Endothelial cell (in vitro differentiated cells): ENCODE measurements around the gene SLC9A3. TPM values are rescaled to one million over a fixed set of nuclear protein-coding genes. Genes with fewer than 3 reads are reported as not detected.

ENCODE experiments used
- DNase-seq: peaks from one replicate; pipeline ENCODE4 v3.0.0; 2021; ENCODE audit warnings: low spot score
- H3K27ac Mint-ChIP-seq: one replicate; pipeline ENCODE4 v1.8.0; 2021; ENCODE audit warnings: mixed read lengths, inconsistent platforms; ENCODE audit not compliant: unreplicated experiment
- H3K27me3 Mint-ChIP-seq: one replicate; pipeline ENCODE4 v1.8.0; 2021; ENCODE audit warnings: mild to moderate bottlenecking, moderate library complexity, mixed read lengths, inconsistent platforms; ENCODE audit not compliant: unreplicated experiment
- H3K36me3 Mint-ChIP-seq: one replicate; pipeline ENCODE4 v1.8.0; 2021; ENCODE audit warnings: mild to moderate bottlenecking, low read depth, mixed read lengths, inconsistent platforms; ENCODE audit not compliant: unreplicated experiment
- H3K4me1 Mint-ChIP-seq: one replicate; pipeline ENCODE4 v1.8.0; 2021; ENCODE audit warnings: mild to moderate bottlenecking, mixed read lengths, inconsistent platforms; ENCODE audit not compliant: unreplicated experiment
- H3K4me3 Mint-ChIP-seq: one replicate; pipeline ENCODE4 v1.8.0; 2021; ENCODE audit warnings: mild to moderate bottlenecking, mixed read lengths, inconsistent platforms; ENCODE audit not compliant: unreplicated experiment
- H3K9me3 Mint-ChIP-seq: one replicate; pipeline ENCODE4 v1.8.0; 2021; ENCODE audit warnings: mixed read lengths, inconsistent platforms; ENCODE audit not compliant: unreplicated experiment
- total RNA-seq: library from RNA; stranded (reverse); fragmentation: NEBNext Ultra II Directional; extraction: Animal tissue kit (Norgen Biotek cat#: 25700); gene quantifications from one replicate; pipeline ENCODE4 v1.2.1, GENCODE V29; 2021; ENCODE audit not compliant: unreplicated experiment
- TF ChIP-seq, protein P1 (sequence below): fragments of 200-600 bp; sonication (generic); IDR thresholded peaks from one replicate; pipeline ENCODE4 v1.5.0; 2021; ENCODE audit warnings: antibody characterized with exemption; ENCODE audit not compliant: unreplicated experiment

The SLC9A3 gene
- total RNA-seq, 1 donor from 2014 or later: 1.1 TPM

DNA sequence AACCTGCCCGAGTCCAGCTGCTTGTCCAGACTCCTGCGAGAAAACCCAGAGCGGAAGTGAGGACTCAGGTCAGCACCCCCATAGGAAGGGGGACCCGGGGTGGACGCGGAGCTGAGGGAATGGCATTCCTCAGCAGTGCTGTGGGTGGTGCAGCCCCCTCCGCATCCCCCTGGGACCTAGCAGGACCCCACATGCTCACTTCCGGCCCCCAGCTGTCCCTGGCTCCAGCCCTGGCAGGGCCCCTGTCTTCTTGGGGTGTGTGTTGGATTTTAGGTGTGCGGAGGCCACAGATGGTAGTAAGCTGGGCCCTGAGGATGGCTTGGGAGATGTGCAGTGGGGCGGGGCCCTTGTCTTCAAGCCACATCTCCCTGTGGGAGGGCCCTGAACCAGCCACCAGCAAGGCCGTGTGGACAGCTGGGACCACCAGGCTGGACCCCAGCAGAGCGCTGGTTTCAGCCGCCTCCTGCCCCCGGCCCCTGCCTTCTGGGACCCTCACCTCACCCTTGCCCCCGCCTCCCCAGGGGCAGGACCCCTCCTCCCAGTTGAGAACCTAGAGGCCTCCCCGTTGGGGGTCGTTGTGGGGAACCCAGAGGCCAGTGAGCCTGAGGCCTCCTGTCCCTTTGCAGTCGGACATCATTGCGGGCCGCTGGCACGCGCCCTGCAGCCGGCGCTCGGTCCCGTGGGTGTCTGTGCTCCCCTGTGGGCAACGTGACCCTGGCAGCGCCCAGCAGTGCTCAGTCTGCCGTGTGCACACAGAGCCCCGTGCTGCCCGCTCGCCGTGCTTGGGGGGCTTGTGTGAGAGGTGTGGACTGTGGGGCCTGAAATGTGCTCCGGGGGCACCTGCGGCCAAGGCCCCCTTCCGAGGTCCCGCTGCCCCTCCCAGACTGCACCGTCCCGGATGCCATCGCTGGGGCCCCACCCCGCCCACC lies 10.8 kb upstream of the SLC9A3 start:
- Mint-ChIP-seq H3K4me3 (no peak overlapping the region), H3K36me3 (no peaks in the 10 kb centered on the region), H3K27ac (no peak overlapping the region), H3K9me3 (no peaks in the 10 kb centered on the region), H3K27me3 (peaks cover 7% of the 10 kb centered on the region), H3K4me1 (peaks cover 5% of the 10 kb centered on the region)
- TF ChIP-seq, protein P1, sequence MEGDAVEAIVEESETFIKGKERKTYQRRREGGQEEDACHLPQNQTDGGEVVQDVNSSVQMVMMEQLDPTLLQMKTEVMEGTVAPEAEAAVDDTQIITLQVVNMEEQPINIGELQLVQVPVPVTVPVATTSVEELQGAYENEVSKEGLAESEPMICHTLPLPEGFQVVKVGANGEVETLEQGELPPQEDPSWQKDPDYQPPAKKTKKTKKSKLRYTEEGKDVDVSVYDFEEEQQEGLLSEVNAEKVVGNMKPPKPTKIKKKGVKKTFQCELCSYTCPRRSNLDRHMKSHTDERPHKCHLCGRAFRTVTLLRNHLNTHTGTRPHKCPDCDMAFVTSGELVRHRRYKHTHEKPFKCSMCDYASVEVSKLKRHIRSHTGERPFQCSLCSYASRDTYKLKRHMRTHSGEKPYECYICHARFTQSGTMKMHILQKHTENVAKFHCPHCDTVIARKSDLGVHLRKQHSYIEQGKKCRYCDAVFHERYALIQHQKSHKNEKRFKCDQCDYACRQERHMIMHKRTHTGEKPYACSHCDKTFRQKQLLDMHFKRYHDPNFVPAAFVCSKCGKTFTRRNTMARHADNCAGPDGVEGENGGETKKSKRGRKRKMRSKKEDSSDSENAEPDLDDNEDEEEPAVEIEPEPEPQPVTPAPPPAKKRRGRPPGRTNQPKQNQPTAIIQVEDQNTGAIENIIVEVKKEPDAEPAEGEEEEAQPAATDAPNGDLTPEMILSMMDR: no peak
- DNase-seq: no peak

DNA sequence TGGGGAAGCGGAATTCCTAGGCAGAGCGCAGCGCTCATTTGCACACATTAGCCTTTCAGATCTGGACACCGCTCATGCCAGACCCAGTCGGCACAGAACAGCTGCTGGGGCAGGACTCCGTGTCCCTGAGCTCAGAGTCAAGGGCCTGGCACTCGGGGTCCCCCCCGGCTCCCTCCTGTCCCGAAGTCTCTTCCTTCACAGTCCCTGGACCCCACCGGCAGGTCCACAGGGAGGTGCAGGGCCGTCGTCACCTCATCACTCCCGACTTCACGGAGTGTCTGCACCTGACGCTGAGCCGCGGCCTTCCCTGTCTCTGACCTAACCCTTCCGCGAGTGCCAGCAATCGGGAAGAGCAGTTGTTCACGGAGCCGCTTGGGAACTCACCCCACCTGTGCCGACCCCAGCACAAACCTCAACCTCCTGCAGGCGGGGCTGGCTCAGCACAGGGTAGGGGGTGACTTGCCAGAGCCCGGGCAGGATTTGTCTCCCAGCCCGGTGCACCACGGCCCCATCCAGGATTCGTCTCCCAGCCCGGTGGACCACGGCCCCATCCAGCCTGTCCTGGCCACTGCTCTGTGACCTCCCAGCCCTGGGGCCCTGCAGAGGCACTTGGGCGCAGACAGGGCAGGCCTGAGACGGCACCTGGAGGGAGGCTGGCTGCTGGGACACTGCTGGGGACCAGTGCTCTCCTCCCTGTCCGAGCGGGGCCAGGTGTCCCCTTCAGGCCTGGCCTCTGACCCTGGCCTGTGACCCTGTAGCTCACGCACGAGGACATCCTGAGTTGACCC lies 9.9 kb upstream of the SLC9A3 start:
- Mint-ChIP-seq H3K27ac (no peak overlapping the region), H3K27me3 (peaks cover 7% of the 10 kb centered on the region), H3K36me3 (no peaks in the 10 kb centered on the region), H3K4me1 (peaks cover 11% of the 10 kb centered on the region), H3K9me3 (no peaks in the 10 kb centered on the region), H3K4me3 (no peak overlapping the region)
- no peak for DNase-seq
- TF ChIP-seq, protein P1: no peak

DNA sequence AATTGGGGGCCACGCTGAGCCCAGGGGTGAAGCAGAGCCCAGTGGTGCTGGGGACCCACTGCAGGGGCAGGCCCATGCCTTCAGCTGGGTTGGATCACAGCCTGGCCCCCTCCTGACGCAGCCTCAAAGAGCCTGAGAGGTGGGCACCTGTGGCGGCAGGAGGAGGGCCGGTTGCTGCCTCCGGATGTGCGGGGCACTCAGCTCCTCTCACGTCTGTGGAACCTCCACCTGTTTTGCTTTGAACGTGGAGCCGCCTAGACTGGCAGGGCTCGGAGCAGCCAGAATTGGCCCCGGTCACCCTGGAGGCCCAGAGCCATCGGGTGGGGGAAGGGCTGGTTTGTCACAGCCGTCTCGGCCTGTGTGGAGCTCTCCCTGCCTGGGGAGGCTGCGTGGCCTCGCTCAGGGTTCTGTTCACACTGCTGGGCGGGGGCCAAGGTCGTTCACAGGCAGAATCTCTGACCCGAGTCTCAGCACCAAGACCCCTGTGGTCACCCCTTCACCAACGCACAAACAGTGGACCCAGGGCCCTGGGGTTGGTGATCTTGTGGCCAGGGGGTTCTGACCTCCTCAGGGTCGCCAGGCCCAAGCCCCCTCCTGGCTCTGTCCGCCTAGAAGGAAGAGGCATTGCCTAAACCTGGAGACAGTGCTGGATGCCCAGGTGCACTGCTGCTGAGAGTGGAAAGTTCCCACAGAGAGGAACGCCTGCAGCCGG lies 9.2 kb upstream of the SLC9A3 start:
- H3K36me3 Mint-ChIP-seq: no peaks in the 10 kb centered on the region
- TF ChIP-seq, protein P1: no peak
- no peaks in the 10 kb centered on the region for H3K9me3 Mint-ChIP-seq
- H3K4me3 Mint-ChIP-seq: no peak overlapping the region
- DNase-seq: no peak
- H3K4me1 Mint-ChIP-seq: peaks cover 16% of the 10 kb centered on the region
- no peak overlapping the region for H3K27ac Mint-ChIP-seq
- H3K27me3 Mint-ChIP-seq: peaks cover 7% of the 10 kb centered on the region

DNA sequence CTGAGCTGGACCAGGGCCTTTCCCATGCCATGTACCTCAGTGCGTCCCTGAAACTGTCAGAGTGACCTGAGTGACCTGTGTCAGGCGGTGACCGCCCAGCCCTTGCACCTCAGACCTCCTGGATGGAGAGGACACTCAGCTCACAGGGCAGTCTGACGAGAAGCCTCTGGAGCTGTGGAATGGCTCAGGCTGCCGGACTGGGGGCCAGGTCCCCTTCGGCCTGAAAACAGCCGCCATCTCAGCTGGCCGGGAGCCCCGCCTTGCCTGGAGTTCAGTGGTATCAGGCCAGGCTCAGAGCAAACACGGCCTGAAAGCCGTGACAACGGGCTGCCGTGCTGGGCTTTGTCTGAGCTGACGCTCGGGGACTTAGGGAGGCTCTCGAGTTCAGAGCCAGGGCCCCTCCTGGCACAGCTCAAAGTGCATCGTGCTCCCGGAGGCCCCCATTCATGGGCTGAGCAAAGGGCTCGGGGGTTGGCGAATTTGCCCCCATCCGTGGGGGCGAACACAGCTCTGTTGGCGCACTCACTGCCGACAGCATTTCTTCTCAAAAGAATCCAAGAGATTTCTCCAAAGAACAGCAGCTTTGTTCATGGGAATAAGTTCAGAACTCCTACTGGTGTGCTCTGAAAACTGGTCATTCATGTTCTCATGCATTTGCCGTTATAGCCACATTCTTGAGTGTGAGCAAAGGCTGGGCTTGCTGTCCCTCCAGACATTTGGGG lies 8.4 kb upstream of the SLC9A3 start:
- Mint-ChIP-seq H3K27ac (no peak overlapping the region), H3K27me3 (peaks cover 7% of the 10 kb centered on the region), H3K36me3 (no peaks in the 10 kb centered on the region), H3K9me3 (no peaks in the 10 kb centered on the region), H3K4me1 (peaks cover 16% of the 10 kb centered on the region), H3K4me3 (no peak overlapping the region)
- TF ChIP-seq, protein P1: no peak
- no peak for DNase-seq
